ENCODE results near the gene NUP85. TPM values are rescaled to one million over a fixed set of nuclear protein-coding genes. Genes with fewer than 3 reads are reported as not detected.
"Not testable (repeated sequence)": the region's sequence is repeated elsewhere in the genome, so short reads cannot be mapped to it uniquely, and the experiment has no call there.

NUP85 gene, protein sequence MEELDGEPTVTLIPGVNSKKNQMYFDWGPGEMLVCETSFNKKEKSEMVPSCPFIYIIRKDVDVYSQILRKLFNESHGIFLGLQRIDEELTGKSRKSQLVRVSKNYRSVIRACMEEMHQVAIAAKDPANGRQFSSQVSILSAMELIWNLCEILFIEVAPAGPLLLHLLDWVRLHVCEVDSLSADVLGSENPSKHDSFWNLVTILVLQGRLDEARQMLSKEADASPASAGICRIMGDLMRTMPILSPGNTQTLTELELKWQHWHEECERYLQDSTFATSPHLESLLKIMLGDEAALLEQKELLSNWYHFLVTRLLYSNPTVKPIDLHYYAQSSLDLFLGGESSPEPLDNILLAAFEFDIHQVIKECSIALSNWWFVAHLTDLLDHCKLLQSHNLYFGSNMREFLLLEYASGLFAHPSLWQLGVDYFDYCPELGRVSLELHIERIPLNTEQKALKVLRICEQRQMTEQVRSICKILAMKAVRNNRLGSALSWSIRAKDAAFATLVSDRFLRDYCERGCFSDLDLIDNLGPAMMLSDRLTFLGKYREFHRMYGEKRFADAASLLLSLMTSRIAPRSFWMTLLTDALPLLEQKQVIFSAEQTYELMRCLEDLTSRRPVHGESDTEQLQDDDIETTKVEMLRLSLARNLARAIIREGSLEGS
- polyA plus RNA-seq (ENCODE audit: insufficient read length), result 34.4 TPM

GRCh38 chr17:75205037-75205792 is at the start of gene NUP85:
Gene NUP85, plus strand, starts transcription at chr17:75205679. Its CDS starts 83 bp downstream, at chr17:75205762.
- peak; percentile 64 for DNase-seq (ENCODE audit: low read depth)

DNA sequence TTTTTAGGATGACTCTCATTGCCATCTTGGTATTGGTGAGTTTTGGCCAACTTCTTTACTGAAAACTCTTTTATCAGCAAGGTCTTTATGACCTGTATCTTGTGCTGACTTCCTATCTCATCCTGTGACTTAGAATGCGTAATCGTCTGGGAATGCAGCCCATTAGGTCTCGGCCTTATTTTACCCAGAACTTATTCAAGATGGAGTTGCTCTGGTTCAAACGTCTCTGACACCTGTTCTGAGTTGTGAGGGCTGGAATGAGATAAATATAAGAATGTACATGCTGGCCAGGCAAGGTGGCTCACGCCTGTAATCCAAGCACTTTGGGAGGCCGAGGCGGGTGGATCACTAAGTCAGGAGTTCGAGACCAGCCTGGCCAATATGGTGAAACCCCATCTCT is 47.0 kb upstream of the NUP85 start:
- not testable (repeated sequence) for DNase-seq (ENCODE audit: low read depth)

GRCh38 chr17:75159196-75160031 is 46.1 kb upstream of the NUP85 start:
- DNase-seq (ENCODE audit: low read depth), result no peak

GRCh38 chr17:75160211-75160610 is 45.3 kb upstream of the NUP85 start:
- no peak for DNase-seq (ENCODE audit: low read depth)

DNA sequence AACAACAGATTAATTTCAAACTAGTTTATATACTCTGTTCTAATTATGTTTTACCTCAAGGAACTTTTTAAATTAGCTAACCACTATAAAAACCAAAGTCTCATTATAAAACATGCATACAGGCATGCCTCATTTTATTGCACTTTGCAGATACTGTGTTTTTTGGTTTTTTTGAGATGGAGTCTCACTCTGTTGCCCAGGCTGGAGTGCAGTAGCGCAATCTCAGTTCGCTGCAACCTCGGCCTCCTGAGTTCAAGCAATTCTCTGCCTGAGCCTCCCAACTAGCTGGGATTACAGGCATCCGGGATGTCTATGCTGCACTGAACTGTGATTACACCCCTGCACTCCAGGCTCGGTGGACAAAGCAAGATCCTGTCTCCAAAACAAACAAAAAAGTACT is 42.4 kb upstream of the NUP85 start:
- DNase-seq (ENCODE audit: low read depth), result no peak

DNA sequence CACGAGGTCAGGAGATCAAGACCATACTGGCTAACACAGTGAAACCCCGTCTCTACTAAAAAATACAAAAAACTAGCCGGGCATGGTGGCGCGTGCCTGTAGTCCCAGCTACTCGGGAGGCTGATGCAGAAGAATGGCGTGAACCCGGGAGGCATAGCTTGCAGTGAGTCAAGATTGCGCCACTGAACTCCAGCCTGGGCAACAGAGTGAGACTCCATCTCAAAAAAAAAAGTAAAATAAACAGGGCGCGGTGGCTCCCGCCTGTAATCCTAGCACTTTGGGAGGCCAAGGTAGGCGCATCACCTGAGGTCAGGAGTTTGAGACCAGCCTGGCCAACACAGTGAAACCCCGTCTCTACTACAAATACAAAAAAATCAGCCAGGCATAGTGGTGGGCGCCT is 40.9 kb upstream of the NUP85 start:
- DNase-seq (ENCODE audit: low read depth), result not testable (repeated sequence)

- no peak for DNase-seq (ENCODE audit: low read depth)
Measured at GRCh38 chr17:75168998-75169397, 36.5 kb upstream of the NUP85 start.

DNA sequence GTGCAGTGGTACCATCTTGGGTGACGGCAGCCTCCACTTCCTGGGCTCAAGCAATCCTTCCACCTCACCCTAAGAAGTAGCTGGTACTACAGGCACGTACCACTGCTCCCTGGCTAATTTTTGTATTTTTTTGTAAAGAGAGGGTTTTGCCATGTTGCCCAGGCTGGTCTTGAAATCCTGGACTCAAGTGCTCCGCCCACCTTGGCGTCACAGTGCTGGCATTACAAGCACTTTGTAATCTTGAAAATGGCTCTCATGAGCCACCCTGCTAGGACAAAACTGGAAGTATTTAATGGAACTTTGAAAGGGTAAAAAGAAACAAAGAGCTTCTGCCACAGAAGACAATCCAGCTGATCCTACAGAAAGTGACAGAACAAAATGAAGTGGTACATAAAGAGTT is 32.0 kb upstream of the NUP85 start:
- DNase-seq (ENCODE audit: low read depth), result no peak

GRCh38 chr17:75174996-75175395 is 30.5 kb upstream of the NUP85 start:
- no peak for DNase-seq (ENCODE audit: low read depth)

DNA sequence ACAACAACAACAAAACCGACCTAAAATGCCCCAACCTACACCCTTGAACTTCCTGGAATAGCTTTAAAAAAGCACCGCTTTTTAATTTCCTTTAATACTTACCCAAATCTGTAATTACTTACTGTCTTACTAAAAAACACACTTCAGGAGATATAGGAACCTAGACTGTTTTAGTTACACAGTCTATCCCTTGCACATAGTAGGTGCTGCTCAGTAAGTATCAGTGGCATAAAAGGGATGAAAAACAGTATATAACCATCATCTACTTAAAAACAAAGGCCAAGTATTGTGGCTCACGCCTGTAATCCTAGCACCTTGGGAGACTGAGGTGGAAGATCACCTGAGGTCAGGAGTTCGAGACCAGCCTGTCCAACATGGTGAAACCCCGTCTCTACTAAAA is 28.9 kb upstream of the NUP85 start:
- DNase-seq (ENCODE audit: low read depth), result no peak

- no peak for DNase-seq (ENCODE audit: low read depth)
Measured at GRCh38 chr17:75178453-75178852, 27.0 kb upstream of the NUP85 start.

- no peak for DNase-seq (ENCODE audit: low read depth)
Measured at GRCh38 chr17:75181110-75181509, 24.4 kb upstream of the NUP85 start.

- DNase-seq (ENCODE audit: low read depth), result no peak
Measured at GRCh38 chr17:75181608-75182318, 23.7 kb upstream of the NUP85 start.

DNA sequence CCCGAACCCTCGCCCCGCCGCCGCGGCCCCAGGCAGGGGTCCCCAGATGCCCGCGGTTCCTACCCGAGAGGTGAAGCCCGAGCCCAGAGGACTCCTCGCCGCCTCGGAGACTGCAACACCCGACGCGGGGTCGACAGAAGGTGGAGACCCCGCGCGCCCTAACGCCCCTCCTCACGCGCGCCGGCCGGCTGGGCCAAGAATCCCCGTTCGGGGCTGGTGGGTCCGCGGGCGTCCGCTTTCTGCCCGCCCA is 23.2 kb upstream of the NUP85 start:
- no peak for DNase-seq (ENCODE audit: low read depth)

GRCh38 chr17:75182569-75183436 is 22.7 kb upstream of the NUP85 start, which contains the start of gene SUMO2:
Gene SUMO2, minus strand, starts transcription at chr17:75182959. Its CDS starts 125 bp downstream, at chr17:75182834.
- DNase-seq (ENCODE audit: low read depth), result peak; percentile 91

DNA sequence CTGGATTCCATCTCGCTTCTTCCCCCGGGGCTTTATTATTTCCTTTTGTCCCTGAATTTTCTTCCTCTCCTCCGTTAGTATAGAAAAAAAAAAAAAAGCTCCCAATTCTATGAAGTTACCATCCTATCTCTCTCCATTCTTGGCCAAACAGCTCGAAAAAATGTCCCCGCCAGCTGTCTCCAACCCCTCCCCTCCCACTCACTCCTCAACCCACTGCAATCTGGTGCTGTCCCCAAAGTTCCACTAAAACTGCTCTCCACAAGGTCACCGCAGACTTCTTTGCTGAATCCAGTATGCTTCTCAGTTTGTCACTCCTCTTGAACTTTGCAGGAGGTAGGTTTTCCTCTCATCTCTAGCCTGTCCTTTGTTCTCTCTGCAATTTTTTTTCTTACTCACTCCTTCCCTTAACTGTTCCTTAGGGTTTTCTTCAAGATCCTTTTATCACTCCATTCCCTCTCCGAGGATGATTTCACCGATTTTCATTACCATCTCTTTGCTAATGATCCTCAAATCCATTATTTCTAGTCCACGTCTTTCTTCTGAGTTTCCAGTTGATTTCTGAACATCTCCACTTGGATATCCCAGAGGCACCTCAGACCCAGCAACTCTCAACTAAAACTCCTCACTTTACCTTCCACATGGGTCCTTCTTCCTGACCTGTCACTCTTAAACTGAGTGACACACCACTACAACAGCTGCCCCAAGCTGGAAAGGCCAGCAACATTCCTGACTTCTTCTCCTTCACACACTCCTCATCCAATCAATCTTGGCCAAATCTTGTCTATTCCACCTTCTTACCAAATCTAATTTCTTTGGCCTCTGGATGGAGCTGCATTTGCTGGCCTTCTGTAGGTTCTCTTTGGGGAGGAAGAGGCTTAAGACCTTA is 21.2 kb upstream of the NUP85 start:
- no peak for DNase-seq (ENCODE audit: low read depth)

- DNase-seq (ENCODE audit: low read depth), result no peak
Measured at GRCh38 chr17:75188614-75189013, 16.9 kb upstream of the NUP85 start.

DNA sequence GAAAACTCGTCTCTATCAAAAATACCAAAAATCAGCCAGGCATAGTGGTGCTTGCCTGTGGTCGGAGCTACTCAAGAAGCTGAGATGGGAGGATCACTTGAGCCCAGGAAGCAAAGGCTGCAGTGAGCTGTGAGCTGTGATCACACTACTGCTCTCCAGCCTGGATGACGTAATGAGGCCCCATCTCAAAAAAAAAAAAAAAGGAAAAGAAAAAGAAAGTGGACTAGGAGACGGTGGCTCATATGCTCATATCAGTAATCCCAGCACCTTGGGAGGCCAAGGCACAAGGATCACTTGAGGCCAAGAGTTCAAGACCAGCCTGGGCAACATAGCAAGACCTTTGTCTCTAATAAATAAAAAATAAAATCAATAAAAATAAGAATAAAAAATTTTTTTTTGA is 13.9 kb upstream of the NUP85 start:
- no peak for DNase-seq (ENCODE audit: low read depth)

GRCh38 chr17:75194879-75195278 is 10.6 kb upstream of the NUP85 start:
- DNase-seq (ENCODE audit: low read depth), result no peak

Measured in forelimb muscle (tissue), 1 donor.